Osteocyte (in vitro differentiated cells): Measurements from ENCODE around the gene UPF1. TPM values are rescaled to one million over a fixed set of nuclear protein-coding genes. Genes with fewer than 3 reads are reported as not detected.

Experiments
- DNase-seq: peaks from one replicate; pipeline ENCODE4 v3.0.0; 2021; ENCODE audit warnings: mixed read lengths; ENCODE audit not compliant: unreplicated experiment; ENCODE audit errors: extremely low spot score
- H3K27ac Mint-ChIP-seq: one replicate; pipeline ENCODE4 v1.8.0; 2021; ENCODE audit warnings: mild to moderate bottlenecking, mixed read lengths; ENCODE audit not compliant: unreplicated experiment
- H3K27me3 Mint-ChIP-seq: one replicate; pipeline ENCODE4 v1.8.0; 2021; ENCODE audit warnings: mixed read lengths; ENCODE audit not compliant: unreplicated experiment
- H3K36me3 Mint-ChIP-seq: one replicate; pipeline ENCODE4 v1.8.0; 2021; ENCODE audit warnings: mixed read lengths; ENCODE audit not compliant: unreplicated experiment
- H3K4me1 Mint-ChIP-seq: one replicate; pipeline ENCODE4 v1.8.0; 2021; ENCODE audit warnings: mixed read lengths; ENCODE audit not compliant: unreplicated experiment
- H3K4me3 Mint-ChIP-seq: one replicate; pipeline ENCODE4 v1.8.0; 2021; ENCODE audit warnings: mild to moderate bottlenecking, moderate library complexity, mixed read lengths; ENCODE audit not compliant: unreplicated experiment
- H3K9me3 Mint-ChIP-seq: one replicate; pipeline ENCODE4 v1.8.0; 2021; ENCODE audit warnings: mixed read lengths; ENCODE audit not compliant: unreplicated experiment
- total RNA-seq: library from RNA; stranded (reverse); gene quantifications from 2 replicates; pipeline ENCODE4 v1.2.1, GENCODE V29; 2021
- TF ChIP-seq, protein P1 (sequence below): fragments of 200-600 bp; sonication (generic); IDR thresholded peaks from 2 replicates; pipeline ENCODE4 v1.5.0; 2021; ENCODE audit warnings: antibody characterized with exemption, mild to moderate bottlenecking, moderate library complexity

UPF1 gene
- total RNA-seq, 1 donor from 2014 or later: 58.0 TPM

DNA sequence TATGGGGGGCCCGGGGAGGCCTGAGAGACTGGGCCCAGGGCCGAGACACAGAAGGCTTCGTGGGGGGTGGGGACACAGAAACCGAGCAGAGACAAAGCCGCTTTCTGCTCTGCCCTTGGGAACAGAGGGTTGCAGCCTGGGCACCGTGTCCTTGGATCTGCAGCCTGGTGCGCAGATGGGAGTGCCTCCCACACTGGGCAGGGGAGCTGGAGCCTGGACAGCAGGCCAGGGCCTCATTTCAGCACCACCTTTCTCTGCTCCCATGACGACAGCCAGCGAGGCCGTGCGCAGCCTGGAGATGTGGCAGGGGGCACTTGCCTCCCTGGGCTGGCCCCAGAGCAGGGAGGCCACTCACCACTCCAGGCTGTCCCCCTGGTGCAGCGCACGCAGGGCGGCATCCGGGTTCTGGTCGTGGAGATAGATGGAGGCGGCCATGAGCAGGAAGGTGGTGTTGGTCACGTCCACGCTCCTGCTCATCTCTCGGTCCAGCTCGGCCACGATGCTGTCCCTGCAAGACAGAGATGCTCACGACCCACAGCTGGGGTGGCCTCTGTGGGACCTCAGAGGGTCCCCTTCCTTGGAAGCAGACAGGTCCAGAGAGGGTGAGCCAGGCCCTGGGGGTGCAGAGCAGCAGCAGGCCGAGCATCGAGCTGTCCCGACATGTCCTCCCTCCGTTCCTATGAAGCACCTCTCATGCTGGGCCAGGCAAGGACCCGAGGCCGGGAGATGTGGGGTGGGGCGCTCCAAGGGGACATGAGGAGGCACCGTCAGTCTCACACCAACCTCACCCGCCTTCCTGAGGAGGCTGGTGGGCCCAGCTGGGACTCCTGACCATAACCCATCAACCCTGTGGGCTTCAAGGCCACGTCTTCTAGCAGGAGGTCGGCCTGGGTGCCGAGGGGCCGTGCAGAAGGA is 75.1 kb downstream of the UPF1 start:
- H3K27me3 Mint-ChIP-seq: no peaks in the 10 kb centered on the region

DNA sequence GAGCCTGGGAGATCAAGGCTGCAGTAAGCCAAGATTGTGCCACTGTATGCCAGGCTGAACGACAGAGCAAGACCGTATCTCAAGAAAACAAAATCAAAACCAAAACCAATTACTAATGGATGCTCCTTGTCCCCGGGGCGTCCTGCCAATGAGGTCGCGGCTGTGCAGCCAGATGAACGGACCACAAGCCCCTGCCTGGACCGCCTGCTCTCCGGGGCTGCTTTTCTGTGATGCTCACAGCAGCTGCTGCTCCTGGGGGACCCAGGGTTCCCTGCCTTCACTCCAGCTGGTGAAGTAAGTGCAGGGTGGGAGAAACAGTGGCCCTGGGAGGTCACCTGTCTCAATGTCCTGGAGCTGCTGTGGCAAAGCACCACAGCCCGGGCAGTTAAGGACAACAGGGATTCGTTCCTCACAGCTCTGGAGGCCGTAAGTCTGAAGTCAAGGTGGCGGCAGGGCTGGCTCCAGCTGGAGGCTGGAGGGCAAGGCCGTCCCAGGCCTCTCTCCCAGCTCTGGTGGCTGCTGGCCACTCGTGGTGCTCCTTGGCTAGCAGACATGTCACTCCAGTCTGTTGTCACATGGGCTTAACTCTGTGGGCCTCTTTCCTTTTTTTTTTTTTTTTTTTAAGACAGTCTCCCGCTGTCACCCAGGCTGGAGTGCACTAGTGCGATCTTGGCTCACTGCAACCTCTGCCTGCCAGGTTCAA is 77.3 kb downstream of the UPF1 start:
- Mint-ChIP-seq H3K4me1 (no peaks in the 10 kb centered on the region), H3K27me3 (no peaks in the 10 kb centered on the region), H3K4me3 (no peak overlapping the region), H3K9me3 (no peaks in the 10 kb centered on the region), H3K36me3 (peaks cover 14% of the 10 kb centered on the region), H3K27ac (no peak overlapping the region)
- TF ChIP-seq, protein P1, sequence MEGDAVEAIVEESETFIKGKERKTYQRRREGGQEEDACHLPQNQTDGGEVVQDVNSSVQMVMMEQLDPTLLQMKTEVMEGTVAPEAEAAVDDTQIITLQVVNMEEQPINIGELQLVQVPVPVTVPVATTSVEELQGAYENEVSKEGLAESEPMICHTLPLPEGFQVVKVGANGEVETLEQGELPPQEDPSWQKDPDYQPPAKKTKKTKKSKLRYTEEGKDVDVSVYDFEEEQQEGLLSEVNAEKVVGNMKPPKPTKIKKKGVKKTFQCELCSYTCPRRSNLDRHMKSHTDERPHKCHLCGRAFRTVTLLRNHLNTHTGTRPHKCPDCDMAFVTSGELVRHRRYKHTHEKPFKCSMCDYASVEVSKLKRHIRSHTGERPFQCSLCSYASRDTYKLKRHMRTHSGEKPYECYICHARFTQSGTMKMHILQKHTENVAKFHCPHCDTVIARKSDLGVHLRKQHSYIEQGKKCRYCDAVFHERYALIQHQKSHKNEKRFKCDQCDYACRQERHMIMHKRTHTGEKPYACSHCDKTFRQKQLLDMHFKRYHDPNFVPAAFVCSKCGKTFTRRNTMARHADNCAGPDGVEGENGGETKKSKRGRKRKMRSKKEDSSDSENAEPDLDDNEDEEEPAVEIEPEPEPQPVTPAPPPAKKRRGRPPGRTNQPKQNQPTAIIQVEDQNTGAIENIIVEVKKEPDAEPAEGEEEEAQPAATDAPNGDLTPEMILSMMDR: no peak
- DNase-seq: no peak

More for the DNA sequence above, 75.1 kb downstream of the UPF1 start:
- Mint-ChIP-seq H3K4me3 (no peak overlapping the region), H3K36me3 (peaks cover 8% of the 10 kb centered on the region), H3K4me1 (no peaks in the 10 kb centered on the region), H3K27ac (no peak overlapping the region), H3K9me3 (no peaks in the 10 kb centered on the region)
- TF ChIP-seq, protein P1: no peak
- DNase-seq: peak; percentile 83

DNA sequence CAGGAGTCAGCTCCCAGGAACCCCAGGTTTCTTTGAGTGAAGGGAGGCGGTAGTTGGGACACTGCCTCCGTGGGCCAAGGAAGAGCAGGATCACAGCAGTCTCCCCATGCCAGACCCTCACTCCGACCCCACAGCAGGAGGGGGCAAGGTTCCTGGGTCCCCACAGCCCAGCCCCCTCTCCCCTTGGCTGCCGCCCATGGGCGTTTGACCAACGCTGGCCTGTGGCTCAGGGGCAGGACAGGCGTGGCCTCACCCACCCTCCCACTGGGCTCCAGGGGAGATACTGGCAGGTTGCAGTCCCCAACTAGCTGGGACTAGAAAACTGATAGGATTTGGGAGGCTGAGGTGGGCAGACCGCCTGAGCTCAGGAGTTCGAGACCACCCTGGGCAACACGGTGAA is 78.3 kb downstream of the UPF1 start:
- Mint-ChIP-seq H3K27me3 (no peaks in the 10 kb centered on the region), H3K9me3 (no peaks in the 10 kb centered on the region), H3K36me3 (peaks cover 12% of the 10 kb centered on the region), H3K27ac (no peak overlapping the region), H3K4me1 (no peaks in the 10 kb centered on the region), H3K4me3 (no peak overlapping the region)
- DNase-seq: no peak
- TF ChIP-seq, protein P1: no peak

DNA sequence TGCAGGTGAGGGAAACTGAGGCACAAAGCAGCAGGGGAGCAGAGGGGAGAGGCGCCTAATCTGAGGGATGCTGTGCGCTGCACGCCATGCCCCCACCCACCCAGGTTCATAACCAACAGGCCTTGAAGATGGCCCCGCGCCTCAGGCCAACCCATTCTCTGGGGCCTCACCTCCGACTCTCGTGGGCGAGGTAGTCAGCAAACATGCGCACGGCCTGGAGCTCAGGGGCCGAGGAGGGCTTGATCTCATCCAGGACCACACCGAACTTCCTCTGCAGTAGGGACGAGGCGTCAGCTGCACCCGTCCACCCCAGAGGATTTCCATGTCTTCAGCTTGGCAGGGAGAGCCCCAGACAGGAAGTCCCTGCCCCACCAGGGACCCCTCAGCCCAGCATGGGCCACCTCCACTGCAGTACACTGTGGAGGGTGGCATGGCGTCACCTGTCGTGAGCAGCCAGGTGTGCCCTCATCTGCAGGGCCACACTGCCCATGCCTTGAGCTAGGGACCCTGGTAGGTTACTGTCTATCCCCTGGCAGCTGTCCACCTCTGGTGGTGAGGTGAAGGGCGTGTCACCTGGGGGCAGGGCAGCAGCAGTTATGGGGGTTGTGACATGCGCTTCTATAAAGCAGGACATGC is 79.2 kb downstream of the UPF1 start:
- H3K4me1 Mint-ChIP-seq: peaks cover 2% of the 10 kb centered on the region
- H3K9me3 Mint-ChIP-seq: no peaks in the 10 kb centered on the region
- no peak overlapping the region for H3K4me3 Mint-ChIP-seq
- no peaks in the 10 kb centered on the region for H3K27me3 Mint-ChIP-seq
- DNase-seq: no peak
- TF ChIP-seq, protein P1: no peak
- peaks cover 10% of the 10 kb centered on the region for H3K36me3 Mint-ChIP-seq
- no peak overlapping the region for H3K27ac Mint-ChIP-seq
